GM12878 (cell line): ENCODE data around the gene PNMA1. TPM values are rescaled to one million over a fixed set of nuclear protein-coding genes. Genes with fewer than 3 reads are reported as not detected.

Source experiments
- BCL11A ChIP-seq: IDR thresholded peaks from 2 replicates; pipeline ENCODE4 v1.6.1; 2011; ENCODE audit warnings: low read depth, low read length
- BHLHE40 ChIP-seq, 2 experiments: fragments of 450-650 bp in 1 of 2; IDR thresholded peaks; 2 replicates each; pipeline ENCODE4 v1.6.1; 2011 to 2017; ENCODE audit warnings: low read depth in 2 of 2, borderline replicate concordance in 1 of 2, improper control_type of control experiment in 1 of 2, low read length in 1 of 2, mild to moderate bottlenecking in 1 of 2
- CREB1 ChIP-seq: IDR thresholded peaks from 2 replicates; pipeline ENCODE4 v1.6.1; 2012; ENCODE audit warnings: low read depth, mild to moderate bottlenecking, inconsistent platforms
- DPF2 ChIP-seq: fragments of 450-650 bp; IDR thresholded peaks from 2 replicates; pipeline ENCODE4 v1.6.1; 2017; ENCODE audit warnings: mild to moderate bottlenecking
- EP300 ChIP-seq, 2 experiments: fragments of 150-350 bp in 1 of 2; IDR thresholded peaks; 2 replicates each; pipeline ENCODE4 v1.6.1; 2011 to 2012; ENCODE audit warnings: low read depth in 2 of 2, low read length in 2 of 2, borderline replicate concordance in 1 of 2, improper control_type of control experiment in 1 of 2, inconsistent platforms in 1 of 2; ENCODE audit not compliant: control insufficient read depth in 1 of 2
- MLLT1 ChIP-seq: fragments of 450-650 bp; IDR thresholded peaks from 2 replicates; pipeline ENCODE4 v1.6.1; 2016; ENCODE audit warnings: mild to moderate bottlenecking
- NFXL1 ChIP-seq: fragments of 450-650 bp; IDR thresholded peaks from 2 replicates; pipeline ENCODE4 v1.6.1; 2017; ENCODE audit warnings: antibody characterized with exemption, mild to moderate bottlenecking, borderline replicate concordance
- NR2C2 ChIP-seq: IDR thresholded peaks from 2 replicates; pipeline ENCODE4 v1.6.1; 2011; ENCODE audit warnings: borderline replicate concordance, low read depth; ENCODE audit not compliant: control insufficient read depth, insufficient read length
- NR2F1 ChIP-seq: fragments of 450-650 bp; conservative IDR thresholded peaks from 2 replicates; pipeline ENCODE4 v1.6.1; 2017; ENCODE audit warnings: mild to moderate bottlenecking
- RAD51 ChIP-seq: fragments of 450-650 bp; IDR thresholded peaks from 2 replicates; pipeline ENCODE4 v1.6.1; 2016; ENCODE audit warnings: moderate library complexity, mild to moderate bottlenecking, inconsistent platforms
- YBX1 ChIP-seq: fragments of 450-650 bp; IDR thresholded peaks from 2 replicates; pipeline ENCODE4 v1.6.1; 2016; ENCODE audit warnings: antibody characterized with exemption
- ZNF384 ChIP-seq: IDR thresholded peaks from 2 replicates; pipeline ENCODE4 v1.6.1; 2012; ENCODE audit warnings: low read depth, mild to moderate bottlenecking, low read length, improper control_type of control experiment, borderline replicate concordance
- polyA plus RNA-seq, 11 experiments: library from polyadenylated mRNA; depleted of rRNA in 4 of 11; unstranded in 6 of 11; stranded (reverse) in 5 of 11; fragments of >200 nt; fragmentation: Nextera tagmentation in 4 of 11; fragmentation: Illumina TruSeq in 1 of 11; extraction: Ambion mirVana in 4 of 11; extraction: Trizol in 1 of 11; gene quantifications; 1 replicate in 1 of 11; 2 replicates in 10 of 11; pipeline versions ENCODE4 v1.2.1 to v1.2.3, GENCODE V29; 2011 to 2016; ENCODE audit warnings: inconsistent platforms in 2 of 11, missing spikeins in 2 of 11, low read depth in 1 of 11
- total RNA-seq, 4 experiments: library from RNA; depleted of rRNA in 3 of 4; stranded (reverse); fragments of >200 nt in 3 of 4; fragmentation: Illumina TruSeq in 1 of 4; extraction: Trizol in 1 of 4; gene quantifications; 2 replicates each; pipeline versions ENCODE4 v1.2.1 to v1.2.3, GENCODE V29; 2013 to 2021
- TF ChIP-seq, protein P1 (sequence below): IDR thresholded peaks from 2 replicates; pipeline ENCODE4 v1.6.1; 2012; ENCODE audit warnings: low read depth, low read length, improper control_type of control experiment
- TF ChIP-seq, protein P2 (sequence below): IDR thresholded peaks from 2 replicates; pipeline ENCODE4 v1.6.1; 2012; ENCODE audit warnings: improper control_type of control experiment, low read depth, low read length; ENCODE audit not compliant: insufficient replicate concordance
- TF ChIP-seq, protein P3 (sequence below): fragments of 450-650 bp; IDR thresholded peaks from 2 replicates; pipeline ENCODE4 v1.6.1; 2017; ENCODE audit warnings: low read depth, mild to moderate bottlenecking, moderate library complexity
- TF ChIP-seq, protein P4 (sequence below): fragments of 450-650 bp; IDR thresholded peaks from 2 replicates; pipeline ENCODE4 v1.6.1; 2017; ENCODE audit warnings: mild to moderate bottlenecking, moderate library complexity

PNMA1 gene
- total and polyA plus RNA-seq, 10 of the 15 experiments (the other 5 are each of a cell fraction or from before 2014, with no cell fraction given) = 1.8 to 39.3 (median 11.1) TPM

- TF ChIP-seq, protein P1, sequence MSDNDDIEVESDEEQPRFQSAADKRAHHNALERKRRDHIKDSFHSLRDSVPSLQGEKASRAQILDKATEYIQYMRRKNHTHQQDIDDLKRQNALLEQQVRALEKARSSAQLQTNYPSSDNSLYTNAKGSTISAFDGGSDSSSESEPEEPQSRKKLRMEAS = no peak
- TF ChIP-seq, protein P2, sequence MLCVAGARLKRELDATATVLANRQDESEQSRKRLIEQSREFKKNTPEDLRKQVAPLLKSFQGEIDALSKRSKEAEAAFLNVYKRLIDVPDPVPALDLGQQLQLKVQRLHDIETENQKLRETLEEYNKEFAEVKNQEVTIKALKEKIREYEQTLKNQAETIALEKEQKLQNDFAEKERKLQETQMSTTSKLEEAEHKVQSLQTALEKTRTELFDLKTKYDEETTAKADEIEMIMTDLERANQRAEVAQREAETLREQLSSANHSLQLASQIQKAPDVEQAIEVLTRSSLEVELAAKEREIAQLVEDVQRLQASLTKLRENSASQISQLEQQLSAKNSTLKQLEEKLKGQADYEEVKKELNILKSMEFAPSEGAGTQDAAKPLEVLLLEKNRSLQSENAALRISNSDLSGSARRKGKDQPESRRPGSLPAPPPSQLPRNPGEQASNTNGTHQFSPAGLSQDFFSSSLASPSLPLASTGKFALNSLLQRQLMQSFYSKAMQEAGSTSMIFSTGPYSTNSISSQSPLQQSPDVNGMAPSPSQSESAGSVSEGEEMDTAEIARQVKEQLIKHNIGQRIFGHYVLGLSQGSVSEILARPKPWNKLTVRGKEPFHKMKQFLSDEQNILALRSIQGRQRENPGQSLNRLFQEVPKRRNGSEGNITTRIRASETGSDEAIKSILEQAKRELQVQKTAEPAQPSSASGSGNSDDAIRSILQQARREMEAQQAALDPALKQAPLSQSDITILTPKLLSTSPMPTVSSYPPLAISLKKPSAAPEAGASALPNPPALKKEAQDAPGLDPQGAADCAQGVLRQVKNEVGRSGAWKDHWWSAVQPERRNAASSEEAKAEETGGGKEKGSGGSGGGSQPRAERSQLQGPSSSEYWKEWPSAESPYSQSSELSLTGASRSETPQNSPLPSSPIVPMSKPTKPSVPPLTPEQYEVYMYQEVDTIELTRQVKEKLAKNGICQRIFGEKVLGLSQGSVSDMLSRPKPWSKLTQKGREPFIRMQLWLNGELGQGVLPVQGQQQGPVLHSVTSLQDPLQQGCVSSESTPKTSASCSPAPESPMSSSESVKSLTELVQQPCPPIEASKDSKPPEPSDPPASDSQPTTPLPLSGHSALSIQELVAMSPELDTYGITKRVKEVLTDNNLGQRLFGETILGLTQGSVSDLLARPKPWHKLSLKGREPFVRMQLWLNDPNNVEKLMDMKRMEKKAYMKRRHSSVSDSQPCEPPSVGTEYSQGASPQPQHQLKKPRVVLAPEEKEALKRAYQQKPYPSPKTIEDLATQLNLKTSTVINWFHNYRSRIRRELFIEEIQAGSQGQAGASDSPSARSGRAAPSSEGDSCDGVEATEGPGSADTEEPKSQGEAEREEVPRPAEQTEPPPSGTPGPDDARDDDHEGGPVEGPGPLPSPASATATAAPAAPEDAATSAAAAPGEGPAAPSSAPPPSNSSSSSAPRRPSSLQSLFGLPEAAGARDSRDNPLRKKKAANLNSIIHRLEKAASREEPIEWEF = peak; percentile 65
- TF ChIP-seq NR2C2 (no peak), YBX1 (no peak), DPF2 (no peak), CREB1 (no peak), MLLT1 (no peak), BCL11A (no peak), BHLHE40 (IDR thresholded peaks at IDR 0.05; ENCODE audit: borderline replicate concordance in 1 of 2, low read depth in 2 of 2, low read length in 1 of 2) (0 out of 4 replicates have a peak, but pooled peaks of 1 of the 2 experiments have one; percentile 29), NFXL1 (no peak), ZNF384 (peak; percentile 39), RAD51 (no peak), EP300 (IDR thresholded peaks at IDR 0.05; ENCODE audit: borderline replicate concordance in 1 of 2, control insufficient read depth in 1 of 2, low read depth in 2 of 2, low read length in 2 of 2) (peak in 1 of 2 experiments; percentile 72; a peak in 1 of 4 replicates), NR2F1 (no peak)
- TF ChIP-seq, protein P3, sequence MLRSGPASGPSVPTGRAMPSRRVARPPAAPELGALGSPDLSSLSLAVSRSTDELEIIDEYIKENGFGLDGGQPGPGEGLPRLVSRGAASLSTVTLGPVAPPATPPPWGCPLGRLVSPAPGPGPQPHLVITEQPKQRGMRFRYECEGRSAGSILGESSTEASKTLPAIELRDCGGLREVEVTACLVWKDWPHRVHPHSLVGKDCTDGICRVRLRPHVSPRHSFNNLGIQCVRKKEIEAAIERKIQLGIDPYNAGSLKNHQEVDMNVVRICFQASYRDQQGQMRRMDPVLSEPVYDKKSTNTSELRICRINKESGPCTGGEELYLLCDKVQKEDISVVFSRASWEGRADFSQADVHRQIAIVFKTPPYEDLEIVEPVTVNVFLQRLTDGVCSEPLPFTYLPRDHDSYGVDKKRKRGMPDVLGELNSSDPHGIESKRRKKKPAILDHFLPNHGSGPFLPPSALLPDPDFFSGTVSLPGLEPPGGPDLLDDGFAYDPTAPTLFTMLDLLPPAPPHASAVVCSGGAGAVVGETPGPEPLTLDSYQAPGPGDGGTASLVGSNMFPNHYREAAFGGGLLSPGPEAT = no peak
- TF ChIP-seq, protein P4, sequence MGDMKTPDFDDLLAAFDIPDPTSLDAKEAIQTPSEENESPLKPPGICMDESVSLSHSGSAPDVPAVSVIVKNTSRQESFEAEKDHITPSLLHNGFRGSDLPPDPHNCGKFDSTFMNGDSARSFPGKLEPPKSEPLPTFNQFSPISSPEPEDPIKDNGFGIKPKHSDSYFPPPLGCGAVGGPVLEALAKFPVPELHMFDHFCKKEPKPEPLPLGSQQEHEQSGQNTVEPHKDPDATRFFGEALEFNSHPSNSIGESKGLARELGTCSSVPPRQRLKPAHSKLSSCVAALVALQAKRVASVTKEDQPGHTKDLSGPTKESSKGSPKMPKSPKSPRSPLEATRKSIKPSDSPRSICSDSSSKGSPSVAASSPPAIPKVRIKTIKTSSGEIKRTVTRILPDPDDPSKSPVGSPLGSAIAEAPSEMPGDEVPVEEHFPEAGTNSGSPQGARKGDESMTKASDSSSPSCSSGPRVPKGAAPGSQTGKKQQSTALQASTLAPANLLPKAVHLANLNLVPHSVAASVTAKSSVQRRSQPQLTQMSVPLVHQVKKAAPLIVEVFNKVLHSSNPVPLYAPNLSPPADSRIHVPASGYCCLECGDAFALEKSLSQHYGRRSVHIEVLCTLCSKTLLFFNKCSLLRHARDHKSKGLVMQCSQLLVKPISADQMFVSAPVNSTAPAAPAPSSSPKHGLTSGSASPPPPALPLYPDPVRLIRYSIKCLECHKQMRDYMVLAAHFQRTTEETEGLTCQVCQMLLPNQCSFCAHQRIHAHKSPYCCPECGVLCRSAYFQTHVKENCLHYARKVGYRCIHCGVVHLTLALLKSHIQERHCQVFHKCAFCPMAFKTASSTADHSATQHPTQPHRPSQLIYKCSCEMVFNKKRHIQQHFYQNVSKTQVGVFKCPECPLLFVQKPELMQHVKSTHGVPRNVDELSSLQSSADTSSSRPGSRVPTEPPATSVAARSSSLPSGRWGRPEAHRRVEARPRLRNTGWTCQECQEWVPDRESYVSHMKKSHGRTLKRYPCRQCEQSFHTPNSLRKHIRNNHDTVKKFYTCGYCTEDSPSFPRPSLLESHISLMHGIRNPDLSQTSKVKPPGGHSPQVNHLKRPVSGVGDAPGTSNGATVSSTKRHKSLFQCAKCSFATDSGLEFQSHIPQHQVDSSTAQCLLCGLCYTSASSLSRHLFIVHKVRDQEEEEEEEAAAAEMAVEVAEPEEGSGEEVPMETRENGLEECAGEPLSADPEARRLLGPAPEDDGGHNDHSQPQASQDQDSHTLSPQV = peak; percentile 26; the same call in 1 of the 2 replicates
- TF ChIP-seq, all 136 proteins: peak for 8
These were observed 18.2 kb downstream of the PNMA1 start (continued) for GRCh38 chr14:73695997-73696396.
